Endothelial cell of umbilical vein (primary cell): ENCODE results near the gene BCAR3. TPM values are rescaled to one million over a fixed set of nuclear protein-coding genes. Genes with fewer than 3 reads are reported as not detected.

ENCODE experiments used
- BruUV-seq: library from RNA; stranded (reverse); fragments of 400-500 nt; replicated peaks from 2 replicates; lab custom pipeline; 2021; lab: Mats Ljungman, UMichigan
- CTCF ChIA-PET: fragments of 300-600, 350-600 bp; sonication (Branson Sonifier 250); formaldehyde crosslinking; loops from one replicate; lab custom pipeline; 2021; ENCODE audit warnings: antibody characterized with exemption, inconsistent platforms; lab: Charles Lee
- POLR2A ChIA-PET: fragments of 300-600, 350-600 bp; sonication (Branson Sonifier 250); formaldehyde crosslinking; loops from one replicate; lab custom pipeline; 2021; ENCODE audit warnings: antibody characterized with exemption, inconsistent platforms; lab: Charles Lee
- DNase-seq: peaks from one replicate; pipeline ENCODE4 v3.0.0-alpha.2; 2011; ENCODE audit warnings: low read depth, low spot score
- FAIRE-seq: peaks from 2 replicates; lab custom pipeline; 2011; peaks lifted over from hg19 to GRCh38; lab: Jason Lieb, UNC
- H2AFZ ChIP-seq: 2 replicates; pipeline ENCODE4 v1.6.0; 2012; ENCODE audit warnings: low read depth, low read length, control low read depth, inconsistent platforms
- H3K27ac ChIP-seq: 2 replicates; pipeline ENCODE4 v1.5.1; 2011; ENCODE audit warnings: low read depth, mild to moderate bottlenecking, control low read depth, low read length, moderate library complexity; ENCODE audit not compliant: insufficient read depth
- H3K27me3 ChIP-seq, 2 experiments: 2 replicates each; pipeline versions ENCODE4 v1.6.0 to v1.6.1; 2011; ENCODE audit warnings: low read length in 2 of 2, mixed read lengths in 1 of 2; ENCODE audit not compliant: control insufficient read depth in 2 of 2, insufficient read depth in 2 of 2
- H3K36me3 ChIP-seq, 2 experiments: 2 replicates in 1 of 2; 3 replicates in 1 of 2; pipeline ENCODE4 v1.5.1; 2011; ENCODE audit warnings: low read length in 2 of 2, mild to moderate bottlenecking in 1 of 2, moderate library complexity in 1 of 2; ENCODE audit not compliant: control insufficient read depth in 2 of 2, insufficient read depth in 2 of 2; ENCODE audit errors: extremely low read depth in 1 of 2
- H3K4me1 ChIP-seq: 3 replicates; pipeline ENCODE4 v1.5.1; 2011; ENCODE audit warnings: mild to moderate bottlenecking, low read length; ENCODE audit not compliant: control insufficient read depth, insufficient read depth; ENCODE audit errors: extremely low read depth
- H3K4me2 ChIP-seq: 2 replicates; pipeline ENCODE4 v1.6.1; 2011; ENCODE audit warnings: low read length, control low read depth, mixed read lengths; ENCODE audit not compliant: insufficient read depth
- H3K4me3 ChIP-seq, 3 experiments: fragments of 200-600 bp in 1 of 3; sonication (generic), shearing (Covaris generic) in 1 of 3; replicated peaks in 1 of 3; 2 replicates each; pipeline ENCODE4 v1.5.1; 2011 to 2016; ENCODE audit warnings: control low read depth in 3 of 3, low read length in 3 of 3, mild to moderate bottlenecking in 2 of 3, inconsistent platforms in 1 of 3, low read depth in 1 of 3, moderate library complexity in 1 of 3; ENCODE audit not compliant: insufficient read depth in 1 of 3
- H3K79me2 ChIP-seq: 2 replicates; pipeline ENCODE4 v1.6.0; 2012; ENCODE audit warnings: low read length, inconsistent platforms; ENCODE audit not compliant: control insufficient read depth, insufficient read depth
- H3K9ac ChIP-seq: replicated peaks from 2 replicates; pipeline ENCODE3; 2011; ENCODE audit warnings: low read length, control low read depth; ENCODE audit not compliant: insufficient read depth; ENCODE audit errors: extremely low read depth
- H3K9me1 ChIP-seq: replicated peaks from 3 replicates; pipeline ENCODE4 v1.6.0; 2011; ENCODE audit warnings: mild to moderate bottlenecking, low read length; ENCODE audit not compliant: control insufficient read depth, insufficient read depth; ENCODE audit errors: extremely low read depth
- H3K9me3 ChIP-seq: replicated peaks from 2 replicates; pipeline ENCODE4 v1.5.1; 2012; ENCODE audit warnings: low read length, inconsistent platforms; ENCODE audit not compliant: control insufficient read depth, insufficient read depth
- H4K20me1 ChIP-seq: replicated peaks from 2 replicates; pipeline ENCODE3; 2011; ENCODE audit warnings: mild to moderate bottlenecking, low read length; ENCODE audit not compliant: control insufficient read depth, insufficient read depth; ENCODE audit errors: extremely low read depth
- CTCF ChIP-seq, 2 donors: IDR thresholded peaks; 1 replicate in 1 of 2; 2 replicates in 1 of 2; pipeline ENCODE4 v1.5.1; 2011; ENCODE audit warnings: low read length in 2 of 2, mild to moderate bottlenecking in 2 of 2, moderate library complexity in 2 of 2, control low read depth in 1 of 2, inconsistent platforms in 1 of 2, low read depth in 1 of 2; ENCODE audit not compliant: insufficient read depth in 1 of 2; ENCODE audit errors: extremely low read depth in 1 of 2
- EZH2 ChIP-seq: IDR thresholded peaks from 2 replicates; pipeline ENCODE4 v1.6.1; 2012; ENCODE audit warnings: borderline replicate concordance, low read depth, mild to moderate bottlenecking, moderate library complexity, low read length, inconsistent platforms; ENCODE audit not compliant: severe bottlenecking
- FOS ChIP-seq: IDR thresholded peaks from 2 replicates; pipeline ENCODE4 v1.6.1; 2011; ENCODE audit warnings: mild to moderate bottlenecking, low read length, moderate library complexity, borderline replicate concordance; ENCODE audit not compliant: insufficient read depth
- GATA2 ChIP-seq: IDR thresholded peaks from 2 replicates; pipeline ENCODE4 v1.7.0; 2011; ENCODE audit warnings: low read depth, mild to moderate bottlenecking, moderate library complexity, mixed read lengths, low read length; ENCODE audit not compliant: insufficient read length, insufficient read depth
- JUN ChIP-seq: IDR thresholded peaks from 2 replicates; pipeline ENCODE4 v1.6.1; 2011; ENCODE audit warnings: borderline replicate concordance, low read depth; ENCODE audit not compliant: insufficient read length, insufficient read depth
- MYC ChIP-seq: IDR thresholded peaks from one replicate; pipeline ENCODE4 v1.6.1; 2011; ENCODE audit warnings: mild to moderate bottlenecking, low read depth, low read length
- POLR2A ChIP-seq: IDR thresholded peaks from 2 replicates; pipeline ENCODE4 v1.6.1; 2012; ENCODE audit warnings: low read depth, mild to moderate bottlenecking, control low read depth, low read length
- POLR2AphosphoS5 ChIP-seq: IDR thresholded peaks from 2 replicates; pipeline ENCODE4 v1.6.1; 2012; ENCODE audit warnings: low read depth, mild to moderate bottlenecking, control low read depth, low read length, moderate library complexity; ENCODE audit not compliant: insufficient read depth
- dilution Hi-C: fragments of 300-500 bp; cut with MboI; formaldehyde crosslinking; loops from one replicate; pipeline ENCODE4 v1.15.0; 2019; ENCODE audit warnings: low sequenced_read_pairs; ENCODE audit not compliant: extremely low pct_ligation_motif_present
- intact Hi-C: fragments of 100-400 bp; cut with micrococcal nuclease; formaldehyde crosslinking; loops from one replicate; pipeline ENCODE4 v1.10.0; 2022
- polyA plus RNA-seq, 4 experiments: library from polyadenylated mRNA; depleted of rRNA in 3 of 4; stranded (reverse) in 3 of 4; unstranded in 1 of 4; fragments of >200 nt; gene quantifications; 2 replicates each; pipeline versions ENCODE4 v1.2.1 to v1.2.3, GENCODE V29; 2011 to 2012; ENCODE audit warnings: missing spikeins in 1 of 4
- total RNA-seq: library from RNA; stranded (reverse); gene quantifications from 2 replicates; pipeline ENCODE4 v1.2.3, GENCODE V29; 2021
- TF ChIP-seq, protein P1 (sequence below): IDR thresholded peaks from 2 replicates; pipeline ENCODE4 v1.6.1; 2011; ENCODE audit not compliant: insufficient read depth, insufficient read length

Gene BCAR3
- total and polyA plus RNA-seq, 2 donors (not counting 3 experiments of a cell fraction or from before 2014, with no cell fraction given), result 17.5 to 32.9 TPM

- Histone ChIP-seq H3K79me2 (peaks cover 23% of the 10 kb centered on the region), H3K4me3 (no peak overlapping the region), H3K9me1 (no peaks in the 10 kb centered on the region), H3K4me1 (peaks cover 8% of the 10 kb centered on the region), H3K36me3 (peaks cover 22 to 24% of the 10 kb centered on the region in 2 experiments), H3K9me3 (no peaks in the 10 kb centered on the region), H3K27ac (no peak overlapping the region), H2AFZ (no peak overlapping the region), H3K9ac (no peak overlapping the region), H4K20me1 (no peaks in the 10 kb centered on the region), H3K27me3 (no peaks in the 10 kb centered on the region), H3K4me2 (no peak overlapping the region)
- POLR2A ChIA-PET, result no interaction called here
- CTCF ChIA-PET, result interaction anchor here (1.3 kb wide), 1 partner anchor 267 kb away, joined by 5 read pairs; no protein-coding TSS in a partner anchor
- FAIRE-seq (no peak), DNase-seq (no peak)
- dilution Hi-C loops (no loop called here), intact Hi-C loops (no loop called here)
- no TSS peak for BruUV-seq
- TF ChIP-seq POLR2AphosphoS5 (no peak), JUN (no peak), GATA2 (no peak), EZH2 (no peak), MYC (no peak), POLR2A (no peak), CTCF (IDR thresholded peaks at IDR 0.05; ENCODE audit: extremely low read depth in 1 of 2, insufficient read depth in 1 of 2, low read depth in 1 of 2, low read length in 2 of 2) (no peak), FOS (no peak)
- TF ChIP-seq, protein P1, sequence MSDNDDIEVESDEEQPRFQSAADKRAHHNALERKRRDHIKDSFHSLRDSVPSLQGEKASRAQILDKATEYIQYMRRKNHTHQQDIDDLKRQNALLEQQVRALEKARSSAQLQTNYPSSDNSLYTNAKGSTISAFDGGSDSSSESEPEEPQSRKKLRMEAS, result no peak
These were observed 104.9 kb downstream of the BCAR3 start for GRCh38 chr1:93576746-93577145.
